Caki2 (cell line): ENCODE results near the gene TSPAN4. TPM values are rescaled to one million over a fixed set of nuclear protein-coding genes. Genes with fewer than 3 reads are reported as not detected.

ENCODE experiments used
- DNase-seq: peaks from one replicate; pipeline ENCODE4 v3.0.0-alpha.2; 2015; ENCODE audit warnings: low read depth
- in situ Hi-C: cut with HindIII; loops from 2 replicates; pipeline ENCODE4 v1.10.0; 2016; ENCODE audit warnings: low sequenced_read_pairs, low pct_unique_long_range_greater_than_20kb, mixed read lengths
- total RNA-seq: library from RNA; depleted of rRNA; stranded (reverse); fragments of >200 nt; shearing (Covaris generic); gene quantifications from 2 replicates; pipeline ENCODE4 v1.2.3, GENCODE V29; 2014; ENCODE audit warnings: low replicate concordance

The TSPAN4 gene
- total RNA-seq, 1 experiment from 2014 or later: 250 TPM

DNA sequence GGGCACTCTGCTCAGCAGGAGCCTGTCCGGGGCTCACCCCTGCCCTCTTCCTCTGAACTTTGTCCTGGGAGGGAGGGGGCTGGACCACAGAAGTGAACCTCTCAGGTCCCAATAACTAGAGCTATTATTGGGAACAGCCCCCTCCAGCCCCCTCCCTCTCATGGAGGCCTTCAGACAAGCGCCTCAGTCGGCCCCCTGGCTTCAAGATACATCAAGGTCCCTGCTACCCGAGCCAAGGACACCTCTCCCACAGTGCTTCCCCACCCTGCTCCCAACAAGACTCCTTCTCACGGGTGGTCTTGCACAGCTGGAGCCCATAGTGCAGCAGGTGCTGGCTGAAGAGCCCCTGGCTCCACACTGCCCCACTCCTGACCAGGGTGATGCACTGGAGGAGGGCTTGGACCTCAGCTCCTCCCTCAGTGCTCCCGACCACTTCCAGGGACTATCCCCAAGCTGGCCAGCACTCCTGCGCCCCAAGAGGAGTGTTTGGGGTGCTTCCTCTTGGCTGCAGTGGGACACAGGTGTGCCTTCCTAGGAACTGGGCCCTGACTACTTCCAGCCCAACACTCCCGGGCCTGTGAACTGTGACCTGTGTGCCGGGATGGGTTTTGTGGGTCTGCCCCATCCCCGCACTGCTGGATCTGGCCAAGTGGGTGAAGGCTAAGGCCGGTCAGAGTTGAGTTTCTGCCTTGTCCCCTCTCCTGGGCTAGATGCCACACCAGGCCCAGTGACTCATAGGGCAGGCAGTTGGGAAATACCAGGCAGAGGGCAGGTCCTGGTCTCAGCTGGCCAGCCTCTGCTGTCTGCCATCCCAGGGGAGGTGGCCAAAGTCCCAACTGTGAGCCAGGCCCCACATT, 21.8 kb upstream of the TSPAN4 start:
- in situ Hi-C loops: no loop called here
- DNase-seq: peak; percentile 72

DNA sequence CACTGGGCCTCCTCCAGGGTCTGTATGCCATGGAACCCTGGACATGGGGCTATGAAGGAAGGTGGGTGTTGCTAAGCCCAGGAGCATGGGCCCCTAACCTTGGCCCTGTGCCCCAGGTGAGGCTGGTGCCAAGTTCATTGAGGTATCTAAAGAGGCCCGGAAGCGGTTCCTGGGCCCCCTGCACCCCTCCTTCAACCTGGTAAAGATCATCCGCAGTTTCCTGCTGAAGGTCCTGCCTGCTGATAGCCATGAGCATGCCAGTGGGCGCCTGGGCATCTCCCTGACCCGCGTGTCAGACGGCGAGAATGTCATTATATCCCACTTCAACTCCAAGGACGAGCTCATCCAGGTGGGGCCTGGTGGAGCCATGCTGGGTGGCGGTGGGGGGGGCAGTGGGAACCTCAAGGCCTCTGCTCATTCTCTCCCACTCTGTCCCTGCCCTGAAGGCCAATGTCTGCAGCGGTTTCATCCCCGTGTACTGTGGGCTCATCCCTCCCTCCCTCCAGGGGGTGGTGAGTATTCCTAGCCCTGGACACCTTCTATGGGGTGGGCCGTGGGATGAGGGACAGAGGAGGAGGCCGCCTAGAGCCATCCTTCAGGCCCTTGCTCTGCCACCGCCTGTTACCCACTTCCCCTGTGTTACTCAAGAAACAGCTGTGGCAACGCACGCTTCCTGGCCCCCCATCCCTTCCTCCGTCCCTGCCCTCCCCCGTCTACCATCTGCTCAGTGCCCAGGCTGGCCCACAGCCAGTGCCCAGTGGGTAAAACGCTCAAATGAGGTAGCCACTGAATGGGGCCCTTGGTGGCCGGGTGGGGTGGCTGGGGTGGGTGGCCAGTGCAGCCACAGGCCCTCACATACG, 20.9 kb upstream of the TSPAN4 start:
- in situ Hi-C loops: no loop called here
- DNase-seq: no peak

DNA sequence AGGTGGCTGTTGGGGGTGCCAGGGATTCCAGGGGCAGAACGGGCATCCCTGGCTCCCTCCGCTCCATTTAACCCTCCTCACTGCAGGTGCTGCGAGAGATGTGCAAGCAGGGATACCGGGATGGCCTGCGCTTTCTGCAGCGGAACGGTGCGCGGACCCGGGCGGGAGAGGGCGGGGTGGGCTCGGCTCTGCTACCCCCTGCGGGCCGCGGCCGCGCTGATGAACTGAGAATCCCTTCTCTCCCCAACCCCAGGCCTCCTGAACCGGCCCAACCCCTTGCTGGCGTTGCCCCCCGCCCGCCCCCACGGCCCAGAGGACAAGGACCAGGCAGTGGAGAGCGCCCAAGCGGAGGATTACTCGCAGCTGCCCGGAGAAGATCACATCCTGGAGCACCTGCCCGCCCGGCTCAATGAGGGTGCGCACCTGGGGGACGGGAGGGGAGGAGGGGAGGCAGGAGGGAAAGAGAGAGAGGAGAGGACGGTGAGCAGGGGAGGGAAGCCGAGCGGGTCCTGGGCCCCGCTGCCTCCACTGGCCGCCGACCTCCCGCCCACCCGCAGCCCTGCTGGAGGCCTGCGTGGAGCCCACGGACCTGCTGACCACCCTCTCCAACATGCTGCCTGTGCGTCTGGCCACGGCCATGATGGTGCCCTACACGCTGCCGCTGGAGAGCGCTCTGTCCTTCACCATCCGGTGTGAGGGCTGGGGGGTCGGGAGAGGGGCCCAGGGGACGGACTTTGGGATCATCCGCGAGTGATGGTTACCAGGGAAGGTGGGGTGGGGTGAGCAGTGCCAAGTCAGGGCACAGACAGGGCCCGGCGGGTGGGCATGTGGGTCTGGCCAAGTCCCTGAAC, 19.0 kb upstream of the TSPAN4 start:
- no peak for DNase-seq
- in situ Hi-C loops: no loop called here

DNA sequence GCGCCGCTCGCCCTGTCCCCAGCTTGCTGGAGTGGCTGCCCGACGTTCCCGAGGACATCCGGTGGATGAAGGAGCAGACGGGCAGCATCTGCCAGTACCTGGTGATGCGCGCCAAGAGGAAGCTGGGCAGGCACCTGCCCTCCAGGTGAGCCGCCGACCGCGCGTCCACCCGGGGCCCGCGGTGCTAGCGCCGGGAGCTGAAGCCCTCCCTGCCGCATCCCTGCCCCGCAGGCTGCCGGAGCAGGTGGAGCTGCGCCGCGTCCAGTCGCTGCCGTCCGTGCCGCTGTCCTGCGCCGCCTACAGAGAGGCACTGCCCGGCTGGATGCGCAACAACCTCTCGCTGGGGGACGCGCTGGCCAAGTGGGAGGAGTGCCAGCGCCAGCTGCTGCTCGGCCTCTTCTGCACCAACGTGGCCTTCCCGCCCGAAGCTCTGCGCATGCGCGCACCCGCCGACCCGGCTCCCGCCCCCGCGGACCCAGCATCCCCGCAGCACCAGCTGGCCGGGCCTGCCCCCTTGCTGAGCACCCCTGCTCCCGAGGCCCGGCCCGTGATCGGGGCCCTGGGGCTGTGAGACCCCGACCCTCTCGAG, 18.3 kb upstream of the TSPAN4 start:
- in situ Hi-C loops: no loop called here
- DNase-seq: no peak

DNA sequence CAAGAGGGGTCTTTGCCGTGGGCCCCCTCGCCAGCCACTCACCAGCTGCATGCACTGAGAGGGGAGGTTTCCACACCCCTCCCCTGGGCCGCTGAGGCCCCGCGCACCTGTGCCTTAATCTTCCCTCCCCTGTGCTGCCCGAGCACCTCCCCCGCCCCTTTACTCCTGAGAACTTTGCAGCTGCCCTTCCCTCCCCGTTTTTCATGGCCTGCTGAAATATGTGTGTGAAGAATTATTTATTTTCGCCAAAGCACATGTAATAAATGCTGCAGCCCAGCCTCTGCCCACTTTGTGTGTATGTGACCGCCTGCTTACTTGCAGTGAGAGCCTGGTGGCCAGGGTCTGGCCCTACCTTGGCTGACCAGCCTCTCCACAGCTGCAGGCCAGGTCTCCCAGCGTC, 17.7 kb upstream of the TSPAN4 start:
- in situ Hi-C loops: no loop called here
- DNase-seq: no peak

DNA sequence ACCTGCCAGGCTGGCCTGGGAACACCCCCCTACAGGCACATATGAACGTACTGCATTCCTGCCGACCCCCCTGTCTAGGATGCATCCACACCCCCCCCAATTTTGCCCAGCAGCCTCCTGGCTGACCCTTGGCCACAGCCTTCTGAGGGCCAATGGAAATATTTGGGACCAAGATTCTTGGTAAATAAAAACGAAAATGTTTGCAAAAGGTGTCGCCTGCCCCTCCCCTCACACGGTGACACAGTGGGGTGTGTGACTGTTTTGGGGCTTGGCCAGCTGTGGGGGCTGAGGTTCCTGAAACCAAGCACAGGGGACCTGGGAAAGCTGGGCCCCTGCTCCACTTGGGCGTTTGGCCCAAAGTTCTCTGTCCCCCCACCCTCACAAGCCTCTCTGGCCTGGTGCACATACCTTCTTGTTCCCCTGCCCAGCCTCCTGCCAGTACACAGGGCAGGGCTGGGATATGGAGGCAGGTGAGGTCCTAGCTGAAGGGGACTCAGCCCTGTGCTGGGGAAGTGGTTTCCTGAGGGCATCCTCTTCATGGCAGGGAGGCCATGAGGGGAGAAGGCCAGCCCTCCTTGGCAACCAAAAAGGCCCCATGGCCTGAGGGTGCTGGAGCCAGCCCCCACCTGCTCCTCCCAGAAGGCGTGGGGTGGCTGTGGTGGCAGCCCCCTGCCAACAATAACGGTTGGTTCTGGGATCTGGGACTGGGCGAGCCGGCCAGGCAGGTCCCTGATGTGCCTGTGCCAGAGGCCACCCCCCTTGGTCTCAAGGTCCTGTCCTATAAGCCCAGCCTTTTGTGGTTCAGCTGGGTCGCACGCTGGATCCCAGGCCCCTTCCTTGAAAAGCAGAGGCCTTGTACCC, 17.1 kb upstream of the TSPAN4 start:
- in situ Hi-C loops: no loop called here
- DNase-seq: no peak

DNA sequence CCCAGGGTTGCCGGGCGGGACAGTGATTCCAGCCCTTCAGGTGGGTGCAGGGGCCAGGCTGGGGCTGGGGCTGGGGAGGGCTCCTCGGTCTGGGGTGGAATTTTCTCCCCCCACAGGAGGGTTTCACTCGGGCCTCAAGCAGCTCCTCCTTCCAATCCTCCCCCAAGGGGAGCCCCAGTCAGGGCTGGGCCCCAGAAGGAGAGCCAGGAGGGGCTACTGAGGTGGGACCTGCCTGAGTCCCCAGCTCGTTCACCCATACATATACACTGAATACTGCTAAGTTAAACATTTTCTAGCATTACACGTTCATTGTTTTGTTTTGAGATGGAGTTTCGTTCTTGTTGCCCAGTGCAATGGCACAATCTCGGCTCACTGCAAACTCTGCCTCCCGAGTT, 16.4 kb upstream of the TSPAN4 start:
- no peak for DNase-seq
- in situ Hi-C loops: no loop called here

DNA sequence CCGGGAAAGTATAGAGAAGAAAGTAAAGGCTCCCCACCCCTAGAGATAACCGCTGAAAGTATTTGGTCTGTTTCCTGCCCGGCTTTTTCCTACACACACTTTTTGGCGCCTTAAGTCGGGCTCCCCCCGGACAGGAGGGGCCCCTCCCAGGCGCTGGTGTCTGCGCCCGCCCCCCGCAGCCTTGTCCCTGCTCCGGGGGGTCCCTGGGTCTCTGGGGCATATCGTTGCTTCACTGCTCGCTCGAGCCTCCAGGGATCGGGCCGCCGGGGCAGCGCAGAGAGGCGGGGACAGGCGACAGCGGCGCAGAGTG, 15.9 kb upstream of the TSPAN4 start:
- DNase-seq: no peak
- in situ Hi-C loops: no loop called here

DNA sequence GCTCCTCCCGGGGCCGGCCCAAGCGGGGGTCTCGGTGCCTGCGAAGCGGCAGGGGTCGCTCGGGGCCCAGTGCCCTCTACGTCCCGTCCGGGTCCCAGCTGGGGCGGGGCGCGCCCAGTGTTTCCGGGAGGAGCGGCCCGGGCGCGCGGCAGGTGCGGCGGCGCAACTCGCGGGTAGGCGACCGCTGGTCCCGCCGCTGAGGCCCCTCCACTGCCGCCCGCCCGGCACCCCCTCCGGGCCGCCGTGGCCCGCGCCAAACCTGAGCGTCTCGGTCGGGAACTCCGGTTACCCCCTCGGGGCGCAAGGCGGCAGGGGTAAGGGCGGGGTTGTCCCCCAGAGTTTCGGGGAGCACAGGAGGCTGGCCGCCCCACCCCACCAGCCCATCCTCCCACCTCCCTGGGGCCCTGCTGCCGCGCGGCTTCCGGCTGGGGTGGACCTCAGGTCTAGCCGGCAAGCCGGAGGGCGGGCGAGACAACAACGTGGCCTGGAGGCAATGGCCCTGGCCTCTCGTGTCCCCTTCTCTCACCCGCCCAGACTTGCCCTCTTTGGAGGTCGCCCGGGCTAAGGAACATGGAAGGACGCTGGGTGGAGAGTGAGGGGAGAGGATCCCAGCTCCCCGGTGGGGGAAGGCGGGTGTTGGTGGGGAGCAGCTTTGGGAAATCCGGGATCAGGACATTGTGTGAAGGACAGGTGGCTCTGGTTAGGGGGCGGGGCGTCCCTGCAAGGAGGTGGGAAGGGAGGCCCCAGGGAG, 15.3 kb upstream of the TSPAN4 start:
- in situ Hi-C loops: no loop called here
- DNase-seq: no peak

DNA sequence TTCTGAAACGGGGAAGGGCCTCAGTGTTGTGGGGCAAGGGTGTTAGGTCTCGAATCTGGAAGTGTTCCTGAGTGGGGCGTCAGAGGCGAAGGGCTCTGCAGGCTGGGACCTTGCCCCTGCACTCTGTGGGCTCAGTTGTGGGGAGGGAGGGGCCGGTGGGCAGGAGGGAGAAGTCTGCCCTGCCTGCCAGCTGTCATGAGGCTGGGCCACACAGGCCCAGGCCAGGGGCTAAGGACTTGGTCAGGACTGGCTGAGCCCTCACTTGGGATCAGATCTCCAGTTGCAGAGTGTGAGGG, 14.8 kb upstream of the TSPAN4 start, which contains the start of gene CRACR2B:
TSS of gene CRACR2B (plus strand) at position 23 of the 296 bp plus-strand sequence. CDS start 689 bp downstream, outside the sequence.
- in situ Hi-C loops: no loop called here
- DNase-seq: no peak

DNA sequence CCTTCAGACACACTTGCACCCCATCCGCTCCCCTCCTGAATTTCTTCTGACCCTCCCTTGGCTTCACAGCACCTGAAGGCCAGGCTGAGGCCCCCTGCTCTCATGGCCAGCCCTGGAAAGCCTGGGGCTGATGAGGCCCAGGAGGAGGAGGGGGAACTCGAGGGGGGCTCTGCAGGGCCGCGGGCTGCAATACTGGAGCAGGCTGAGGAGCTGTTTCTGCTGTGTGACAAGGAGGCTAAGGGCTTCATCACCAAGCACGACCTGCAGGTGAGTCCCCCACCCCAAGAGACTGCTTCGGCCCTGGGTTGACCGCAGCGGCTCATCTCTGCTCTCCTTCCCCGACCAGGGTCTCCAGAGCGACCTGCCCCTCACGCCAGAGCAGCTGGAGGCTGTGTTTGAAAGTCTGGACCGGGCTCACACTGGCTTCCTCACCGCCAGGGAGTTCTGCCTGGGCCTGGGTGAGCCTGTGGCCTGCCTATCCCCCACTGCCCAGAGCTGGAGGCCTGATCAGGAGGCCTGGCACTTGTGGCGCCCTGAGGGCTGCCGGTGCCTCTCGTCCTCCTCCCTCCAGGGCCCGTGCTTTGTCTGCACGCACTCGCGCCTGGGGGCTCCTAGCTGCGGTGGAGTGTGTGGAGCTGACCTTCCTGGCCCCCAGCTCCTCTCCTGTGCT, 14.0 kb upstream of the TSPAN4 start:
- in situ Hi-C loops: no loop called here

DNA sequence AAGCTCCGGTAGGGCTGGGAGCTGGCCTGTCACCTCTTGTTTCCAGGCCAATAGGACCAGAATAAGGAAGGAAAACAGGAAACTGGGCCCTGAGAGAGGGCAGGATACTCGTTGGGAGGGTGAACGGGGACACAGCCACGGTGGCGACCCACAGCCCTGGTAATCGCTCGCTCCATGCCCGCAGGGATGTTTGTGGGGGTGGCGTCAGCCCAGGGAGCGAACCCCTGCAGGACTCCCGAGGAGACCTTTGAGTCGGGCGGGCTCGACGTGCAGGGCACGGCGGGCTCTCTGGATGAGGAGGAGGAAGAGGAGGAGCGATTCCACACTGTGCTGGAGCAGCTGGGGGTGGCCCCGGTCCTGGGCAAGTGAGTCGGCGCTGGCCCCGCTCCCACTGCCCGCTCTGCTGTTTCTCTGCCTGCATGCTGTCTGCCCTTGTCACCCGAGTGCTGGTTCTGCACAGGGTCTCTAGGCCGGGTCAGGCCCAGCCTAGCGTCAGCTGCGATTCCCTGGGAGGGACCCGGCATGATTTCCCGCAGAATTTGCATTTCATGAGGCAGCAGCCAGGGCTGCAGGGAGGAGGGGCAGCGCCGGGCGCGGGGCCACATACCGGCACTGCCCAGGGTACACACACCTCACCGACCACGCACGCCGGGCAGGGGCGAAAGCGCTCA, 13.3 kb upstream of the TSPAN4 start:
- DNase-seq: peak; percentile 61
- in situ Hi-C loops: no loop called here

More for the DNA sequence above, 14.0 kb upstream of the TSPAN4 start:
- no peak for DNase-seq

DNA sequence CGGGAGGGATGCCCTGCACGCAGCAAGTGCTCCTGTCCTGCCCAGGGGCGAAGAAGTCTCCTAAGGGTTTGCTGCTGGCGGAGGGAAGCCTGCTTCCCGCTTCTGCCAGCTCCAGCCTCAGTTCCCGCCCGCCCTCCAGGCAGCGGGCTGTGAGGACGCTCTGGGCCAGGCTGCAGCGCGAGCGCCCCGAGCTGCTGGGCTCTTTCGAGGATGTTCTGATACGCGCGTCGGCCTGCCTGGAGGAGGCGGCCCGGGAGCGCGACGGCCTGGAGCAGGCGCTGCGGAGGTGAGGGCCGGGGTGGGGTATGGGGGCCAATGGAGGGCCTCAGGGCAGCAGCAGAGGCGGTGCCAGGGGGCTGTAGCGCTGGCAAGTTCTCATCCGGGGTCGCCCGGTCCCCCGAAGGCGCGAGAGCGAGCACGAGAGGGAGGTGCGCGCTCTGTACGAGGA, 12.8 kb upstream of the TSPAN4 start:
- in situ Hi-C loops: no loop called here
- DNase-seq: no peak

DNA sequence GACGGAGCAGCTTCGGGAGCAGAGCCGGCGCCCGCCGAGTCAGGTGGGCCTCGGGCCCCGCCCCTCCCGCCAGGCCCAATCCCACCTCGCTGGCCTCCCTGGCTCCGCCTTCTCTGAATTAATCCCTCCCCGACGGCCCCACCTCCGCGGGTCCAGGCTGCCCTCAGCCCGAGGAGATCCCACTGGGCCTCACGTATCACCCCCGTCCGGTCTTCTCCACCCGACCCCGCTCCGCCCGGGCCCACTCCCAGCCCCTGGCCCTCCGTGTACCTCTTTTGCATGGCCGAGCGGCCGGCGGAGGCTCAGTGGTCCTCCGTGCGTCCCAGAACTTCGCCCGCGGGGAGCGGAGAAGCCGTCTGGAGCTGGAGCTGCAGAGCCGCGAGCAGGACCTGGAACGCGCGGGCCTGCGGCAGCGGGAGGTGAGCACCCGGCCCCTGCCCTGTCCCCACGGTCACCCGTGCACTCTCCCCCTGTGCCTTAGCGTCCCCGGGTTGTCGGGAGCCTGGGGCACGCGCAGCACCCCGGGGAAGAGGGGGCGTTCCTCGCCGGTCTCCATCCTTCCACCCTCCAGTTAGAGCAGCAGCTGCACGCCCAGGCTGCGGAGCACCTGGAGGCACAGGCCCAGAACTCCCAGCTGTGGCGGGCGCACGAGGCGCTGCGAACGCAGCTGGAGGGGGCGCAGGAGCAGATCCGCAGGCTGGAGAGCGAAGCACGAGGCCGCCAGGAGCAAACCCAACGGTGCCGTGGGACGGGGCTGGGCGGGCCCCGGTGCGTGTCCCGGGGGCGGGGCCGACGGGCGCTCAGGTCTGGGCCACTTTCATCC, 12.1 kb upstream of the TSPAN4 start:
- peak; percentile 75 for DNase-seq
- in situ Hi-C loops: no loop called here
